ENCODE measurements around the gene SRSF9.

The SRSF9 gene

DNA sequence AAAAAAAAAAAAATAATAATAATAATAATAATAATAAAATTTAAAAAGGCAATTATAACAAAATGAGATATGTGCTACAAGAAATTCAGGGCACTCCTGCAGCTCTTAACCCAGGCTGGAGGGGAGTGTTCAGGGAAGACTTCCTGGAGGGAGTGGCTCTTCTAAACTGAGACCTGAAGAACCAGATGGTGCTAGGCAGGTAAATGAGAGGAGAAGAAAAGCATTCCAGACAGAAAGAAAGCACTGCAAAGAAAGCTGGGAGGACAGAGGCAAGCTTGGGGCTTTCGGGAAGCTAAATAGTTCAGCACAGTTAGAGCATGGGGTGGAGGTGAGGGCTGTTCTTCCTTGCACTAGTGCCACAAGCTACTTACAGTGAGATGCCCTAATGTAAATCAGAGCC, 9.9 kb upstream of the SRSF9 start:
- no peak for TF ChIP-seq EZH2 (IDR thresholded peaks at IDR 0.05; ENCODE audit: borderline replicate concordance, low read length)
- TF ChIP-seq, protein P1, sequence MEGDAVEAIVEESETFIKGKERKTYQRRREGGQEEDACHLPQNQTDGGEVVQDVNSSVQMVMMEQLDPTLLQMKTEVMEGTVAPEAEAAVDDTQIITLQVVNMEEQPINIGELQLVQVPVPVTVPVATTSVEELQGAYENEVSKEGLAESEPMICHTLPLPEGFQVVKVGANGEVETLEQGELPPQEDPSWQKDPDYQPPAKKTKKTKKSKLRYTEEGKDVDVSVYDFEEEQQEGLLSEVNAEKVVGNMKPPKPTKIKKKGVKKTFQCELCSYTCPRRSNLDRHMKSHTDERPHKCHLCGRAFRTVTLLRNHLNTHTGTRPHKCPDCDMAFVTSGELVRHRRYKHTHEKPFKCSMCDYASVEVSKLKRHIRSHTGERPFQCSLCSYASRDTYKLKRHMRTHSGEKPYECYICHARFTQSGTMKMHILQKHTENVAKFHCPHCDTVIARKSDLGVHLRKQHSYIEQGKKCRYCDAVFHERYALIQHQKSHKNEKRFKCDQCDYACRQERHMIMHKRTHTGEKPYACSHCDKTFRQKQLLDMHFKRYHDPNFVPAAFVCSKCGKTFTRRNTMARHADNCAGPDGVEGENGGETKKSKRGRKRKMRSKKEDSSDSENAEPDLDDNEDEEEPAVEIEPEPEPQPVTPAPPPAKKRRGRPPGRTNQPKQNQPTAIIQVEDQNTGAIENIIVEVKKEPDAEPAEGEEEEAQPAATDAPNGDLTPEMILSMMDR (IDR thresholded peaks at IDR 0.05; ENCODE audit: low read length) = no peak
- no peaks in the 10 kb centered on the region for H3K27me3 ChIP-seq (ENCODE audit: insufficient read depth, low read length)
- H3K9me2 ChIP-seq (ENCODE audit: low read depth, low read length) = no peaks in the 10 kb centered on the region
- H4K20me1 ChIP-seq (ENCODE audit: insufficient read depth, low read length) = no peaks in the 10 kb centered on the region
- H3K4me2 ChIP-seq (ENCODE audit: low read length) = no peak overlapping the region
- H3K36me3 ChIP-seq (ENCODE audit: insufficient read depth, low read length) = peaks cover 4% of the 10 kb centered on the region; the same call in 1 of the 2 replicates
- no peak overlapping the region for H3K9ac ChIP-seq (ENCODE audit: low read length)
- H2AFZ ChIP-seq (ENCODE audit: low read length) = no peak overlapping the region
- no peak overlapping the region for H3K27ac ChIP-seq (ENCODE audit: low read depth, low read length, poor library complexity, severe bottlenecking)
- H3K79me2 ChIP-seq (ENCODE audit: insufficient read depth, low read length) = no peaks in the 10 kb centered on the region
- H3K4me3 ChIP-seq (ENCODE audit: low read depth, low read length, poor library complexity, severe bottlenecking) = no peak overlapping the region
- H3K4me1 ChIP-seq (ENCODE audit: insufficient read depth, low read length, severe bottlenecking) = peaks cover 25% of the 10 kb centered on the region
- H3F3A ChIP-seq (ENCODE audit: insufficient read depth, low read length) = no peaks in the 10 kb centered on the region
- no peaks in the 10 kb centered on the region for H3K9me3 ChIP-seq (ENCODE audit: low read length)

DNA sequence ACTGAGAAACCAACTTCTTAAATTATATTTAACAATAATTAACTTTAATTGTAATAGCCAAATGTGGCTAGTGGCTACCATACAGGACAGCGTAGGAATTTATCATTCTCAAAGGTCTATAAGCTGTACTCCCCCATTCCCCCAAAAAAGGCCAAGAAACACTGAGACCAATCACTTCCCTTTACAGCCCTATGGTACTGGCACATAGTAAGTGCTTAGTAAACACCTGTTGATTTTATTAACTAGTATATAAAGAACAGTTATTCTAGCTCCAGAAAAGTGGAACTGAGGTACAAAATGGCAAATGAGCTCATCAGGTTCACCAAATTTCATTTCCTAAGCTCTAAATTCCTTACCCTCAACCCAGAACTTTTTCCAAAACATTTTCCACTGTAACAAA, 6.1 kb upstream of the SRSF9 start:
- H3K9ac ChIP-seq (ENCODE audit: low read length) = no peak overlapping the region
- H3K4me2 ChIP-seq (ENCODE audit: low read length) = no peak overlapping the region
- no peaks in the 10 kb centered on the region for H3K36me3 ChIP-seq (ENCODE audit: insufficient read depth, low read length)
- peaks cover 51% of the 10 kb centered on the region for H3K4me1 ChIP-seq (ENCODE audit: insufficient read depth, low read length, severe bottlenecking)
- no peaks in the 10 kb centered on the region for H3K27me3 ChIP-seq (ENCODE audit: insufficient read depth, low read length)
- no peak for TF ChIP-seq EZH2 (IDR thresholded peaks at IDR 0.05; ENCODE audit: borderline replicate concordance, low read length)
- TF ChIP-seq, protein P1 (IDR thresholded peaks at IDR 0.05; ENCODE audit: low read length) = no peak
- H2AFZ ChIP-seq (ENCODE audit: low read length) = no peak overlapping the region
- no peaks in the 10 kb centered on the region for H3K9me2 ChIP-seq (ENCODE audit: low read depth, low read length)
- peak overlapping the region; percentile 18 for H3K27ac ChIP-seq (ENCODE audit: low read depth, low read length, poor library complexity, severe bottlenecking)
- no peaks in the 10 kb centered on the region for H3K9me3 ChIP-seq (ENCODE audit: low read length)
- H4K20me1 ChIP-seq (ENCODE audit: insufficient read depth, low read length) = no peaks in the 10 kb centered on the region
- no peak overlapping the region for H3K4me3 ChIP-seq (ENCODE audit: low read depth, low read length, poor library complexity, severe bottlenecking)
- no peaks in the 10 kb centered on the region; the same call in 1 of the 2 replicates for H3K79me2 ChIP-seq (ENCODE audit: insufficient read depth, low read length)
- no peaks in the 10 kb centered on the region for H3F3A ChIP-seq (ENCODE audit: insufficient read depth, low read length)

DNA sequence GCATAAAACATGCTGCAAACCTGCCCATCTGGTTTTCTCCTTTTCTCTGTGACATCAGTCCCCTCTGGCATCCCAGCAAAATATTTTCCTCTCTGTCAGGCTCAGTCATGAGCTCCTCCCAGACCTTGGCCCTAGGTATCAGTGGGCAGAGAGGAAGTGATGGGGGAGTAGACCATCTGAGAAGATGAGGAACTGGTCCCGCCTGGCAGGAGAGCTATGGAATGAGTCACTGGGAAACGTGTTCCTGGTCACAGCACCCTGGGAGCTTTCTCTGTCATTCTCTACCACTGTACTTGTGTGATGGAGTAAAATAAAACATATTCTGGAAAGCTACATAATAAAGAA, 5.0 kb upstream of the SRSF9 start:
- no peak overlapping the region for H3K4me2 ChIP-seq (ENCODE audit: low read length)
- H2AFZ ChIP-seq (ENCODE audit: low read length) = no peak overlapping the region
- no peaks in the 10 kb centered on the region for H4K20me1 ChIP-seq (ENCODE audit: insufficient read depth, low read length)
- no peaks in the 10 kb centered on the region for H3K36me3 ChIP-seq (ENCODE audit: insufficient read depth, low read length)
- no peaks in the 10 kb centered on the region for H3K9me2 ChIP-seq (ENCODE audit: low read depth, low read length)
- TF ChIP-seq EZH2 (IDR thresholded peaks at IDR 0.05; ENCODE audit: borderline replicate concordance, low read length) = no peak
- TF ChIP-seq, protein P1 (IDR thresholded peaks at IDR 0.05; ENCODE audit: low read length) = no peak
- no peaks in the 10 kb centered on the region for H3K9me3 ChIP-seq (ENCODE audit: low read length)
- H3K27me3 ChIP-seq (ENCODE audit: insufficient read depth, low read length) = no peaks in the 10 kb centered on the region
- H3K27ac ChIP-seq (ENCODE audit: low read depth, low read length, poor library complexity, severe bottlenecking) = peak overlapping the region; percentile 33
- H3K4me1 ChIP-seq (ENCODE audit: insufficient read depth, low read length, severe bottlenecking) = peaks cover 57% of the 10 kb centered on the region
- no peak overlapping the region for H3K4me3 ChIP-seq (ENCODE audit: low read depth, low read length, poor library complexity, severe bottlenecking)
- no peaks in the 10 kb centered on the region; the same call in 1 of the 2 replicates for H3K79me2 ChIP-seq (ENCODE audit: insufficient read depth, low read length)
- H3F3A ChIP-seq (ENCODE audit: insufficient read depth, low read length) = no peaks in the 10 kb centered on the region
- H3K9ac ChIP-seq (ENCODE audit: low read length) = no peak overlapping the region
